Stimulated activated CD8-positive, alpha-beta memory T cell treated with anti-CD3 and anti-CD28 coated beads, Interleukin-7, amount 100 ng/mL, for 48 hours (primary cell): ENCODE measurements around the gene AGPAT3.

Experiments used
- DNase-seq, 2 donors: peaks; one replicate each; pipeline ENCODE4 v3.0.0-alpha.2; 2020; ENCODE audit warnings: low read depth in 1 of 2; ENCODE audit errors: extremely low read depth in 1 of 2

AGPAT3 gene

GRCh38 chr21:43988506-43989230 lies 123.6 kb downstream of the AGPAT3 start:
- DNase-seq = no peak

GRCh38 chr21:43989401-43989800 lies 124.4 kb downstream of the AGPAT3 start:
- DNase-seq = no peak

DNA sequence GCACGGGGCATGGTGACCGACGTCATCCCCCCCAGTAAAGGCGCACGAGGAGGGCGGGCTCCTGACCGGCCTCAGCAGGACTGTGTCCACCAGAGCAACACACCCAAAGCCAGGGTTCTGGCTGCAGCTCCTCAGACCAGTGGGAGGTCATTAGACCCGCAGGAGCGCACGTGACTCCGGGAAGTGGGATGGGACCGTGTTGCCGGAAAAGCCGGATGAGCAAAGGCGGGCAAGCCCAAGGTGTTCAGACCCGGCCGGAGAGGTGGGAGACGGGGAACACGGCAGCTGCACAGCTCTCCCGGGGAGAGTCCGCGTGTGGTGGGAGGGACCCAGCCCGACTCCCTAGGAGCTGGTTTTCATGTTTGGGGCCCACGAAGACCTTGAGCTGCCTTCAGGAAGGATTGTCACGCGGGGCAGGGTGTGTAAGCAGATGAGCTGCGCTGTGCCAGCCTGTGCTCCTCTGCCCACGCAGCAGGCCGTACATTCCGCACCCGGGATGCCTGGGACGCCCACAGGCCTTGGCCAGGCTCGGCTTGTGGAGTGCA lies 126.5 kb downstream of the AGPAT3 start:
- no peak for DNase-seq

GRCh38 chr21:43992121-43992520 lies 127.1 kb downstream of the AGPAT3 start:
- no peak for DNase-seq

GRCh38 chr21:43993420-43993934 lies 128.5 kb downstream of the AGPAT3 start:
- DNase-seq = no peak

GRCh38 chr21:43994085-43994484 lies 129.1 kb downstream of the AGPAT3 start:
- DNase-seq = no peak

- no peak for DNase-seq
These were observed 129.6 kb downstream of the AGPAT3 start for GRCh38 chr21:43994646-43995045.

DNA sequence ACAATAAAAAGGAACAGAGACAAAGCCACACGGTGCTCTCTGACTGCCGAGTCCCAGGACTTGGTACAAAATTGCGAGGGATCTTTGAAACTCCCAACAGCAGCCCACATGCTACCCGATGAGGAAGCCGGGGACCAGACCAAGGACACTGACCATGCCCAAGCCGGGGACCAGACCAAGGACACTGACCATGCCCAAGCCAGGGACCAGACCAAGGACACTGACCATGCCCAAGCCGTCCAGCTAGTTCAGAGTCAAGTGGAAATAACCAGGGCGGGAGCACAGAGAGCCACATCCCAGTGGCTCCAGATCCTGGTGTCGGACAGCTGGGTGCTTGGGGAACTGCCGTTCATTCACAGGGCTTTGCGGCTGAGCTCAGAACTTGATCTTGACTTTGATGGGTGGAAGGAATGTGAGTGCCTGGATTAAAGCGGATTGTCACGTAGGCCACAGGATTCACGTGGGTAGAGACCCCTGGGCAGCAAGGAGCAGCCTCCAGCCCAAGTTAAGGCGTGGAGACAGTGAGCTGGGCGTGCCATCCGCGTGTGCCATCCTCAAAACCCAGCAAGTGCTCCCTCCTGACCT lies 130.6 kb downstream of the AGPAT3 start:
- no peak for DNase-seq

- no peak for DNase-seq
These were observed 133.0 kb downstream of the AGPAT3 start for GRCh38 chr21:43997766-43998742.

- DNase-seq = no peak
These were observed 135.3 kb downstream of the AGPAT3 start for GRCh38 chr21:44000360-44000759.

GRCh38 chr21:44002511-44002910 lies 137.5 kb downstream of the AGPAT3 start:
- DNase-seq = no peak

- no peak for DNase-seq
These were observed 138.4 kb downstream of the AGPAT3 start for GRCh38 chr21:44003307-44003966.

DNA sequence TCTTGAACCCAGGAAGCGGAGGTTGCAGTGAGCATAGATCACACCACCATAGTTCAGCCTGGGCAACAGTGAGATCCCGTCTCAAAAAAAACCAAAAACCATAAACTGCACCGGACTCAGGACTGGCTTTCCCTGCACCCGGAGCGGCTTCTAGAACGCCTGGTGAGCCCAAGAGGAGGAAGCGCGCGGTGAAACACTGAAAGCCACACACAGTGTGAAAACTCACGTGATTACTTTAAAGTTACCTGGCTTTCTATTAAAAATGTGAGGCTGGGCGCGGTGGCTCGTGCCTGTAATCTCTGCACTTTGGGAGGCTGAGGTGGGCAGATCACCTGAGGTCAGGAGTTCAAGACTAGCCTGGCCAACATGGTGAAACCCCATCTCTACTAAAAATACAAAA lies 140.0 kb downstream of the AGPAT3 start:
- no peak for DNase-seq

DNA sequence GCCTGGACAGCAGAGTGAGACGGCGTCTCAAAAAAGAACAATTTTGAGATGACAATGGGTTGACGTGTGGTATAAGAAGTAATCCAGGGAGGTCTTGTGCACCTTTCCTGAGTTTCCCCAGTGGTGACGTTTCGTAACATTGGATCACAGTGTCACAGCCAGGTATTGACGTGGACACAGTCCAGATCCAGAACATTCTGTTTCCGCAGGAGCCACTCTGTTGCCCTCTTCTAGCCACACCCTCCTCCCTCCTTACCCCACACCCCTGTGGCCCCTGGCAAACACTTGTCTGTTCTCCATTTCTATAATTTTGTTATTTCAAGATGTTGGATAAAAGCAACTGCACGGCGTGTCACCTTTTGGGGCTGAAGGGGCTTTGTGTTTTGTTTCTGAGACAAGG lies 140.6 kb downstream of the AGPAT3 start:
- DNase-seq = no peak

DNA sequence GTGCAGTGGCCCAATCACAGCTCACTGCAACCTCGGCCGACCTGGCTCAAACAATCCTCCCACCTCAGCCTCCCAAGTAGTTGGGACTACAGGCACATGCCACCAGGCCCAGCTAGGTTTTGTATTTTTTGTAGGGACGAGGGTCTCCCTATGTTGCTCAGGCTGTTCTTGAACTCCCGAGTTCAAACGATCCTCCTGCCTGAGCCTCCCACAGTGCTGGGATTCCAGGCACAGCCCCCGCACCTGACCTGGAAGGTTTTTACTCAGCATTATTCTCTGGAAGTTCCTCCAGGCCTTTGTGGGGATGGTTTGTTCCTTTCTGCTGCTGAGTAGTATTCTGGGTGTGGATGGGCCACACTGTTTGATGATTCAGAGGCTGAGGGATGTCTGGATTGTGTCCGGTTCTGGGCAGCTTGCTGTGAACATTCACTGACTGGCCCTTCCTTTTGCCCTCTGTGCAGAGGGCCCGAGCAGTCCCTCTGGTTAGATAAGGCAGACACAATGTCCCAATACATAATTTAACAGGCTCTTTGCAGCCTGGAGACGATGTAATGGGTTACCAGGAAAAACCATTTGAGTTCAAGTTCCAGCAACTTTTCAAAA lies 141.1 kb downstream of the AGPAT3 start:
- DNase-seq = no peak

- DNase-seq = no peak
These were observed 141.6 kb downstream of the AGPAT3 start for GRCh38 chr21:44006656-44007055.

GRCh38 chr21:44010429-44010828 lies 145.4 kb downstream of the AGPAT3 start:
- no peak for DNase-seq

DNA sequence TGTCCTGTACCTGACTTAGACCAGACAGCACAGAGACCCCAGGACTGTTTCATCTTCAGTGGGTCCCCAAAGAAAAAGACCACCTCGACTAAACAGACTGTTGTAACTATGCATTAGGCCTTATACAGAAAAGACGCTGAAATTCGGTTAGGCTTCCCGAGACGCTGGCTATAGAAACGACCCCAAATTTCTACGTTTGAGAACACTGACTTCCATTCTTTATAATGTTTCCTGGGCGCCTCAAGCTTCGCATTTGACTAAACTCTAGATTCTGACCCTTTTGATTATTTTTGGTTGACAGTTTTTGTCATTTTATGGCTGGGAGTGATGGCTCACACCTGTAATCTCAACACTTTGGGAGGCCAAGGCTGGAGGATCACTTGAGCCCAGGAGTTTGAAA lies 146.1 kb downstream of the AGPAT3 start:
- DNase-seq = no peak

DNA sequence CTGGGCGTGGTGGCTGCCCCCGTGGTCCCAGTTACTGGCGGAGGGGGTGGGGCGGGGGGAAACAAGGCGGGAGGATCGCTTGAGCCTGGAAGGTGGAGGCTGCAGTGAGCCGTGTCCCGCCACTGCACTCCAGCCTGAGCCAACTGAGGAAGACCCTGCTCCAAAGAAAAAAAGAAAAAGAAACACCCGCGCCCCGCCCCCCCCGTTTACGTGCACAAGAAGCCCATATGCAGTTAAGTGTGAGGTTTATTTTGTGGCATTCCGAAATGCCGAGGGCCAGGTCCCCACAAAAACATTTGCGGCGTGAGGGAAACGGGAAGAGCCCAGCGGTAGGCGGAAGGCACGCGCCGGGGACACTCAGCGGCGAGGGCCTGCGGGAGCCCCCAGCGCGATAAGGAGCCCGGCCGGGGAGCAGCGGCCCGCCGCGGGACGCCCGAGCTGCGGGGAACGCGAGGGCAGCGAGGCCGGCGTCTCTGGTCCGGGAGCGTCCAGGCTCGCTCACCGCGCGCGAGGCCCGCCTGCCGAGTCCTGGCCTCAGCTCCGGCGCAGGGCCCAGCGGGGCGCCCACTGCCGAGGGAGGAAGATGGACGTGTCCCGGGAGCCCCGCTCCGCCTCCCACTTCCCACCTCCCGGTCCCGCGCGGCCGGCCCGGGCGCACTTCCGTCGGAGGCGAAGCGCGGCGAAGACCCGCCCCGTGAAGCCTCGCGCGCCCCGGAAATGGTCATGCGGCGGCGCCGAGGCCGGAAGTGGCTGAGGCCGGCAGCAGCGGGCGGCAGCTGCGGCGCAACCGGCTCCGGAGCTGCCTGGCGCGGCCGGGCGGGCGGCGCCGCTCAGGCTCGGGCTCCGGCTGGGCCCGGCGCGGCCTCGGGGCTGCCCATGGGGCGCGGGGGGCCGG lies 146.8 kb downstream of the AGPAT3 start, which contains the start of gene TRAPPC10:
Gene TRAPPC10, plus strand, starts transcription at position 731 of the 895 bp plus-strand sequence. CDS start 185 bp downstream, outside the sequence.
- DNase-seq = peak; percentile 65 to 72
